Placental pericyte (primary cell): ENCODE measurements around the gene MED6. TPM values are rescaled to one million over a fixed set of nuclear protein-coding genes. Genes with fewer than 3 reads are reported as not detected.

Source experiments
- small RNA-seq: library from RNA; depleted of rRNA; stranded (forward); fragments of <200 nt; gene quantifications from one replicate; pipeline ENCODE3, GENCODE V24; 2012; ENCODE audit warnings: low replicate concordance
- total RNA-seq: library from RNA; depleted of rRNA; stranded (reverse); fragments of >200 nt; gene quantifications from 2 replicates; pipeline ENCODE4 v1.2.3, GENCODE V29; 2012

Gene MED6
- total RNA-seq = 31.8 and 34.4 TPM in 2 replicates

GRCh38 chr14:70600382-70601157 lies at the start of gene MED6:
MED6 (minus strand) TSS chr14:70600655; CDS start chr14:70600637, 18 bp downstream.

GRCh38 chr14:70641548-70642302 lies 41.3 kb upstream of the MED6 start, which contains the start of gene TTC9:
TTC9 (plus strand) TSS chr14:70641916; CDS start chr14:70642130, 214 bp downstream.

GRCh38 chr14:70534904-70535303 lies 65.6 kb downstream of the MED6 start, which contains the start of gene ADAM20:
ADAM20 (minus strand) TSS chr14:70535004; CDS start chr14:70524757, 10,247 bp downstream.

Small RNAs within 50 kb of the gene (small RNA-seq; reads per million reads assigned to genes)
- gene RN7SL77P = not detected

Other genes with a start within 250 kb of the MED6 start
- 14.4 and 26.2 TPM in 2 replicates for gene COX16, start 241.0 kb downstream of the MED6 start, total RNA-seq
- gene SYNJ2BP, start 183.6 kb downstream of the MED6 start, total RNA-seq = 10.9 and 22.5 TPM in 2 replicates
- gene ADAM21, start 148.5 kb downstream of the MED6 start, total RNA-seq = 0.29 TPM in 1 of 2 replicates, not detected in the other
- gene ADAM20, start 65.7 kb downstream of the MED6 start, total RNA-seq = 1.4 and 1.8 TPM in 2 replicates
- gene TTC9, start 41.3 kb upstream of the MED6 start, total RNA-seq = under 0.01 TPM in 1 of 2 replicates, not detected in the other
- gene MAP3K9, start 208.9 kb upstream of the MED6 start, total RNA-seq = 0.14 and 0.88 TPM in 2 replicates